Kidney capillary endothelial cell (primary cell): ENCODE measurements around the gene KDM8.
A peak's percentile ranks its signal among the peaks of the same experiment; 100 is the strongest.

ENCODE experiments used
- DNase-seq: peaks from one replicate; pipeline ENCODE4 v3.0.0-alpha.2; 2018; ENCODE audit warnings: low spot score

Gene KDM8

DNA sequence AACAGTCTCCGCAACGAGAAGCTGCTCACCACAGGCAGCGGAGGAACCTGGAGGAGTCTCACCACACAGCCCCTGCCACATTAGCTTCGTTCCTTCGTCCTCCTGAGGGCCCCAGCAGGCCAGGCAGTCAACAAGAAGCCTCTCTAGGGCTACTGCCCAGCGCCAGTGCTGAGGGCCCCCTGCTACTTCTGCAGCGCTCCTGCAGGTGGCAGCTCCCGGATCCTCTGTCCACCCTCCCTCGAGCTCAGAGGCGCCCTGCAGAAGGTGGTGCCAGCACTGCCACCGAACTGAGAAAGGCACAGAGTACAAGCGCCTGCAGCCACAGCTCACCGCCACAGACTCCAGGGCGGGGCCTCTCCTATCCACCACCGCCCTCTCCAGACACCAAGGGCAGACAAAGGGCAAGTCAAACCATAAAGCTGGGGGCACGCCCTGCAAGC is 27.3 kb downstream of the KDM8 start:
- no peak for DNase-seq

DNA sequence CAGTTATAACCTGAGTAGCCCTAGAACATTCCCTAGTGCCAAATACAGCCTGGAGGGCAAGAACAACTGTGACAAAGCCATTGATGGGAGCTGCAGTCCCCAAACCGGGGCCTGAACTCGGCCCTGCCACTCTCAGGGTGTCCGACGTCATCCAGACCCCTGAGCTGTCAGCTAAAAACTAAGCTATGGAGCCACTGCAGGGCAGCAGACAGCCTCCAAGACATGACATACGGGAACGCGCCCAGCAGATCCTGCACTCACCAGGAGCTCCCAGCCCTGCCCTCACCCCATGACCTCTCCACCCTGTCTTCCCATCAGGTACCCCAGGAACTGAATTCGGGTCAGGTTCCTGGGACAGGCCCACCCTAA is 28.4 kb downstream of the KDM8 start:
- no peak for DNase-seq

DNA sequence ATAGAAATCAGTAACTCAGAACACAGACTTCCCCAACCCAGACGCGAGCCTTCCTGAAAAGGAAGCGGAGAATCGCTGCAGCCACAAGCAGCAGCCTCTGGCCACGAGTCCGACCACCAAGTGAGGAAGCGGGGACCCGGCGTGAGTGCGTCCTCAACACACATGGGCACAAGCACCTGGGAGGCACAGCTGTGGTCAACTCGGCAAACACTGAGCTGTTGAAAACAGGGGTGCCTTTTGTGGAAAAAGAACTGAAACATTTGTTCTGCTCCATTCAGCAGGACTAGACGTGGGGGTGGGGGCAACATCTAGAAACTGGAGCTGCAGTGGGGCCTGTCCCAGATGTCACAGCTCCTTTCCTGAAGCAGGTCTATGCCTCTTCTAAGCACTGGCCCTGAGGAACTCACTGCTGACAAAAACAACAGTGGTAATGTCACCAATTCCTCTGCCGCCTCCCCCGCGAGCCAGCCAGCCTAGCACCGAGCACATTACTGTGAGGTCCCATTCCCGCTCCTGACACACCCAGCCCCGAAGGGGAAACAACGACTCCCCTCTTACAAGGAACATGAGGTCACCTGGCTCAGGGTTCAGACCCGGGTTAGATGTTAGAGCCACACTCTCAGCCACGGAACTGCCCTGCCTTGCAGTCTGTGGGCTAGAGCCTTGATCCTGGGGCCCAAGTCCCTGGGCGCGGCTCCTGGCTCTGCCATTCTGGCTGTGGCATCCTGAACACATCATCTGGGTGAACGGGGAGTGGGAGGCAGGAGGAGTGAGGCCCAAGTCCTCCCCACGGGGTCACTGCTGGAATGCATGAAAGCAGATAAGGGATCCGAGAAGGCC is 29.0 kb downstream of the KDM8 start:
- DNase-seq = no peak

DNA sequence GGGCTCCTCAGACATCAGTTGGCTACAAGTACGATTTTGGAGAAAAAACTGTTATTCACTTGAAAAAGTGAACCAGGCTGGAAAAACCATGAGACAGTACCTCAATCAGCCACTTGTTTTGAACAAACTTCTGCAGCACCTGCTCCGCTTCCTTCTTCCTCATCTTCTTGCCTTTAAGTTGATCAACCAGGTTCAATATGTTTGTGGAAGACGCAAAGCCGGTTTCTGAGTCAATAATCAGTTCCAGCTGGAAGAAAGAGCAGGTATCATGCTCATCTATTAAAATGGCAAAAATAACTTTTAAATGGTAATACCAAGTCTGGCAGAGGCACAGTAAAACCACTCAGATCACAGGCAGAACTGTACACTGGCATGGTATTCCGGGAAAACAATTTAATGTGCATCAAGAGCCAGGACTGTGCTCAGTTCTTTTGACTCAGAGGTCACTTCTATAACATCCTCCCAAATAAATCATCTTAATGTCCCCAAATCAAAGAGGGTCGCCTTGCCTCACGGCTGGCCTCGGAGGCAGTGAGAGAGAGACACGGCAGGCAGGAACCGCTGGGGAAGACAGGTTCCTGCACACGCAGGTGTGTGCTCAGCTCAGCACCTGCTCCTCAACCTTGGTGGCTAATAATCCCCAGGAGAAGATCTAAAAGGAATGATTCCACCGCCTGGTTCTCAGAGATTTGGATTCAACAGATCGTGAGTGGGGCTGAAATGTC is 29.7 kb downstream of the KDM8 start:
- DNase-seq = no peak

DNA sequence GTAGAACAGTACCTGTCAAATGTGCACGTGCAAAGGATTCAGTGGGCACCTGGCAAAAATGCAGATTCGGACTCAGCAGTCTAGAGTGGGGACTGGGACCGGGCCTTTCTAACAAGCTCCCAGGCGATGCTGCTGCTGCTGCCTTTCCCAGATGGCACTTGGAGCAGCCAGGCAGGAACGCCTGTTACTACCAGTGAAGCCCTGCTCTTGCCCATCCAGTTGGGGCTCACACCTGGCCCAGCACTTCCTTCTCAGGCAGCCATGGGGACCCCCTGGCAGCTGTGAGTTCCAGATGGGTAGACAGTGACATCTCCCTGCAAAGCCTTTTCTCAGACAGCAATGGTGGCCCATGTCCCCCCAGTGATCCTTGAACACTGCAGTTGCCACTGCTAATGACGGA is 30.4 kb downstream of the KDM8 start:
- DNase-seq = no peak

DNA sequence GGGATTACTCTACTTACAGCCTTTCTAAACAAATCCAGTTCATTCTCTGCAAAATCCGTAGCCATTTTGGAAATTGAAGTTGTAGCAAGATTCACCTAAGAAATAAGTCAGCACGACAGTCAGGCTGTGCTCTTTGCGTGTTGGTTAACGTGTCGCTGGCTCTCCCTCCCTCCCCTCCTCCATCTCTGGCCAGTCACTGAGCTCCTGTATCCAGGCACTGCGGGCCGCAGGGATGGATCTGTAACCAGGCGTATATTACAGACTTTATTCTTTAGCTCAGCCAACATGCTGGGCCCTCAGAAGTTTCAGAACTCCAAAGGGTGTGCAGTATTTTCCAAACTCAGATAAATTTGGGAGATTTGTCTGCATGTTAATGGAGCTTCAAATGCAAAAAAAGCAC is 30.8 kb downstream of the KDM8 start:
- DNase-seq = no peak

DNA sequence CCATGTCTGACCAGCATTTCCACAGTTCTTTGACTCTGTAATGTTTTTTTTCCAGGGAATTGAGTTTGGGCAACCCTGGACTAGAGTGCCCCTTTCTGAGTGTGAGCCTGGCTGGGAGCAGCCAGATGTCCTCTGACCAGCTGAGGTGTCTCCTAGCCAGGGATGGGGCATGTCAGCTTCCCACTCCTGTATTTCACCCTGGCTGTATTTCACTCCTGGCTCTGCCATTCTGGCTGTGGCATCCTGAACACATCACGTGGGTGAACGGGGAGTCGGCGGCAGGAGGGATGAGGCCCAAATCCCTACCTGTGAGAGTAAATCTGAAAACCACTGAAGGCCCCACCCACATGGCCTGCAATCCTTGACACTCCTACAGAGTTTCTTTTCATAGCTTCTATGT is 31.3 kb downstream of the KDM8 start:
- no peak for DNase-seq

DNA sequence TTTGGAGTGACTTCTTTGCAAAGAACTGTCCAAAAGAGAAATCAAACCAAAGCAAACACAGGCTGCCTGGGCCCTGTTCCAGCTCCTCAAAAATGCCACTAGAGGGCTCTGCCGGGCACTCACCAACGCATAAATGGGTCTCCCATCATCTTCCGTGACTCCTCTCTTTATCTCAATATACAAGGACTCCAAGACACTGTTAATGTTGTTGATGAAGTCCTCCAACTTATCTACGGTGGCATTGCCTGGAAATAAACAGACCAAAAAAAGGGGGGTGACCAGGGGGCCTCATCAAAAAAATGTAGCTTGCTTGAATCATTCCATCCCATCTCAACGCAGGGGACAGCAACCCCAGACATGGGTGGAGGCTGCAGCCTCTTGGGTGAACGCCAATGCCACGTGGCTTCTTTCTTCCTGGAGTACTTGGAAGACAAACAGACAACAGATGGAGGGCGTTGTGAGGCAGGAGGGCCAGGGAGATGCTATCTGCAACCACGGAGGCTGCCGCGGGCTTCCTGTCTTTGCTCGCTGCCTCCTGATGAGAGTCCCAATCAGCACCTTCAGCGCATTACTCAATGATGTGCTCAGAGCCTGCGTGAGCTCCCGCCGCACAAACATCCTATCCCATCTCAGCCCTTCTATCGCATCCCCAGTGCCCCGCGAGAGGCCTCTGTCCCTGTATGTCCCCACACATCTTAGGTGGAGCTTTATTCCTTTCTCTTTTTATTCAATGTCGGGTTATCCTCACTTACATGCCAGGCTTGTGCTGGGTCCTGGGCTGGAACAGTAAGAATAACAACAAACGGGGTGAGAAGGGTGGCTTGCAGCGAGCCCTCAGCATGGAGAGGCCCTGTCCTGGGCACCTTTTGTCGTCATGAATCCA is 32.0 kb downstream of the KDM8 start:
- DNase-seq = peak; percentile 93

DNA sequence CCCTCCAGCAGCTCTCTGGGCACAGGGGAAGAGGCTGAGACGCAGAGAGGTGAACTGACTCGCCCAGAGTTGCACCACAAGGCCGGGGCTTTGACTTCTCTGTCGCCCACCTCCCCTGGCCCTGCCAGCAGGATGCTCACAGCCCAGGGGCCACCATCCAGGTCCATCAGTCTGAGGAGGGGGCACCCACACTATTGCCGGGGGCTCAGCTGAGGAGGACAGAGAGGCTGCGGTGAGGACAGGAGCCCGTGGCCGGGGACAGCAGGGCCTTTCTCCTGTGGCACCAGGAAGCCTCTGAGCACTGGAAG is 32.6 kb downstream of the KDM8 start:
- DNase-seq = no peak

DNA sequence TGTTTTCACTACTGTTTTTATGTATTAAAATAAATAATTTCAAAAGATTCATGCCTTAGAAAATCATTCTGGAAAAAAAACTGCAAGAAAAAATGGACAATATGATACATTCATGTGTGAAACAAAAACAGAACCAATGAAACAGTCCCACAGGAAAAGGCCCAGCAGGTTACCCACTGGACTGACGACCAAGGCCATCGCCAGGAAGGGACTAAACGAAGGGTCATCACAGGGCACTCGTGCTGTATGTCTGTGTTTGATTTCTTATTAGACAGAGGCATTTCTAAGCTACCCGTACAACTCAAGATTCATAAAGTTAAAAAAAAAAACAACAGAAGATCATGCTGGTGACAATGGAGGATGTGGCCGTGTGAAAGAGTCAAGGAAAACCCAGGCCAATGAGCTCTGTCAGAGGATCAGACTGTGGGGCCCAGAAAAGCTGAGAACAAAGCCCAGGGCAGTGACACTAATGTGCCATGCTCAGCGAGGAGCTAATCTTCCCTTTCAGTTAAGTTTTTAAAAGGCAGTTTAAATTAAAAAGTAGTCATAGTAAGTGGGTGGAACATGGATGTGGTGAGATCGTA is 33.4 kb downstream of the KDM8 start:
- no peak for DNase-seq

DNA sequence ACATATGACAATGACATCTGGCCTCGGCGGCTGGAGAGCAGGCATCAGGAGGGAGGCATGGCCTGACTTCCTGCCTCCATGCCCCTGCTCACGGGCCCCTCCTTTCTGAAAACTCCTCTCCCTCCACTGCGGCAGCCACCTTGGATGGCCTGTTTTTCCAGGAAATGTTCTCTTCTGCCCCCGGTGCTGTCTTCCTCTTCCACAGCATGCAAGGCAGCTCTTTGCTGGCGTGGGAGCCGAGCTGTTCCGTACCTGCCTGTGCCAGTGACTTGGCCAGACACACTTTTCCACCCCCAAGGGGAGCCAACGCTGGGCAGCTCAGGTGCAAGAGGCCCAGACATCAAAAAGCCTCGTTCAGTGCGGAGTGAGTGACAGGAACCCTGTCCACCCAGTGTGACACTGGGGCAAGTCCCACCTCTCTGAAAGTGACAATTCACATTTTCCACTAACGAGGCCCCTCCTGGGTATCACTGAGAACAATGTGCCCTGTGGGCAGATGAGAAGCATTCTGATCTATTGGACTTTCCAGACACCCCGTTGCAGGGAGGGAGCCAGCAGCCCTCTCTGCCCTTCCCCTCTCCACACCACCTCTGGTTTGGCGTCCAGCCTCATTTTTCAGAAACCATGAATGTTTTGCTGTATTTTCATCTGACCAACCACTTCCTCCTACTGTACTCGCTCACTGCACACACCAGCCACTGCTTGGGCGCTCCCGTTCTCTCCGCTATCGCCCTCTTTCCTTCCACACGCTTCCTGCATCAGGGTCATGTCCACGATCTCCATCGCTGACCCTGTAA is 34.1 kb downstream of the KDM8 start:
- no peak for DNase-seq

DNA sequence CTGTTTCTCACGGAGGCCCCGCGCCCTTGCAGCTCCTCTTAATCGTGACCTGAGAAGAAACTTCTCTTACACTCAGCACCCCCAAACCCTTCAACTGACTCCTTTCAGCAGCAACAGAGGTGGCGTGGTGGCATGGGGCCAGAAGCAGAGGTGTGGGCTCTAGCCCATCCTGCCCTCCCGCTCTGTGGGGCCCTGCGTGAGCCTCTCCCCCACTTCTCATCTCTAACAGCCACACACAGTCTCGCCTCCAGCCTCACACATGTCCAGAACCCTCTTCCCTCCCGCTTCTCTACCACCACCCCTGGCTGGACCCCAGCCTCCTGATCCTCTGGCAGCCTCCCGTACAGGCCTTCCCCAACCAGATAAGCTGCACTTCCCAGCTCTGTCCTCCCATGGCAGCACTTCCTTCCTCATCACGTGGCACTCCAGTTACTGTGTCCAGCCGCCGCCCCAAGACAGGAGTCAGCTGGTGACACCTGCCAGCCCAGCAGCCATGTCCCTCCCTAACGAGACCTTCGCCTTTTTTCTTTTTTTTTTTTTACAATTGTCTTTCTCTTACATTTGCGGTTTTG is 34.8 kb downstream of the KDM8 start:
- no peak for DNase-seq

DNA sequence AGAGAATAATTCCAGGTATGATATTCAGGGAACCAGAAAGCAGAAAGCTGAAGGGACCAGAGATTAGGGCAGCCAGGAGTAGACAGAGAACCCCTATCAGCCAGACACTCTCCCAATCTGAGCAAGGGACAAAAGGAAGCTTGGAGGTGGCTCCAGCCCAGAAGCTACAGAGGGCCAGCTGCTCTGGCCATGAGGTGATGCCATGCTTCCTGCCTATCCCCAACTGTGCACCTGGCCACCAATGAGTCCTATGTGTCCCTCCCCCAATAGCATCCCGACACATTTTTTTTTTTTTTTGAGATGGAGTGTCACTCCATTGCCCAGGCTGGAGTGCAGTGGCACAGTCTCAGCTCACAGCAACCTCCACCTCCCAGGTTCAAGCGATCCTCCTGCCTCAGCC is 35.3 kb downstream of the KDM8 start:
- no peak for DNase-seq

DNA sequence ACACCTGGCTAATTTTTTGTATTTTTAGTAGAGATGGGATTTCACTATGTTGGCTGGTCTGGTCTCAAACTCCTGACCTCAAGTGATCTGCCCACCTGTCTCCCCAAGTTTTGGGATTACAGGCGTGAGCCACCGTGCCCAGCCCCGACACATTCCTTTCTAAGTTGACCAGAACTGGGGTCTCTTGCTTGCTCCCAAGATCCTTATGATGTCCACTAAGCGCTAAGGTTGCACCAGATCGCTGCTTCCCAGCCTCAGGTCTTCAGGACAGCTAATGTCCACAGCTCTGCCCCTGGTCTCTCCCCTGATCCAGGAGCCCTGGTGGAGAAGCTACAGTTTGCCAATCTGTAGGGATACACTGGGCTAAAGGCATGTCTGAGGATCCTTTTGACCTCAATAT is 35.7 kb downstream of the KDM8 start:
- no peak for DNase-seq

DNA sequence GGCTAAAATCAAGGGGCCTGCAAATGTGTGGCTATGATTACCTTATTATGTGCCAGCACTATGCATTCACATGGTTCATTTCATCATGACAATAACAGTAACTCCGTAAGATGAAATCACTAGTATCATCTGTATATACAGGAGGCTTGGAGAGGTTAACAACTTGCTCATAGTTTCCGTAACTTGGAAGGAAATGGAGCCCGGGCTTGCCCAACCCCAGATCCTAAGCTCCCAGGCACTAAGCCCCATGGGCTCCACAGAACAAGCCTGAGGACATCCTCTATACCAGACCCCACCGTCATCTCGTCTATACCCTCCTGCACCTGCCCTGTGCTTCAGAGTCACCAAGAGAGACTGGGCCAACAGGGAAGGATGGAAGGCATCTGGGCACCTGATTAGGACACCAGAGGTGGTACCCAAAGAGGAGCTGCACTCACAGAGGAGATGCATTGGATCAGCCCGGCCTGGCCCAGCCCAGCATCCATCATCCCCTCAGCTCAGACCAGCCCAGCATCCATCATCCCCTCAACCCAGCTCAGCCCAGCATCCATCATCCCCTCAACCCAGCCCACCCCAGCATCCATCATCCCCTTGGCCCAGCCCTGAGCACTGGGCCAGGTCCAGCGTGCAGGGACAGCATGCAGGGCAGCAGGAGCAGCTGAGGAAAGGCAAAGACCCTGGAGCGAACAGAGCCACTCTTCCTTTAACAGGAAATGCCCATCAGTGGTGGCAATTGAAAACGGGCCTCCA is 36.8 kb downstream of the KDM8 start:
- DNase-seq = no peak

DNA sequence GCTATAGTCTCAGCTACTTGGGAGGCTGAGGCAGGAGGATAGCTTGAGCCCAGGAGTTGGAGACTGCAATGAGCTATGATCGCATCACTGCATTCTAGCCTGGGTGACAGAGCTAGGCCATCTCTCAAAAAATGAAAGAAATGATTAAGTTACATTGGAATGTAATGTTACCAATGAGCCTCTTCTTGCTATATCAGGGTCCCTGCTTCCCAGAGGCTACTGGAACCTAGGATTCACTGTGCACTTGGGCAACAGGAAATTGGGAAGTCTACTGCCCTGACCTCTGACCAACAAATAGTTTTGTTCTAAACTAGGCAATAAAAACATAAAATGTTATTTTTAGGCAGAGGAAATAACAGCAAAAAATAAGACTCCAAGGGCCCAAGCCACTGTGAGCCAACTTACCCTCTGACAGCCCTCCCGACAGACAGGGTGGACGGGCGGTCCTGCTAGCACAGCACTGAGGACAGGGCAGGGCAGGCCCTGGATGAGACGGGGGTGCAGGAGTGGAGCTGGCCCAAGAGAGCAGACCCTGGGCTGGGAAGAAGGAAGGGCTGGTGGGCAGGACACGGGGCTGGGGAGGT is 37.7 kb downstream of the KDM8 start:
- peak; percentile 94 for DNase-seq

DNA sequence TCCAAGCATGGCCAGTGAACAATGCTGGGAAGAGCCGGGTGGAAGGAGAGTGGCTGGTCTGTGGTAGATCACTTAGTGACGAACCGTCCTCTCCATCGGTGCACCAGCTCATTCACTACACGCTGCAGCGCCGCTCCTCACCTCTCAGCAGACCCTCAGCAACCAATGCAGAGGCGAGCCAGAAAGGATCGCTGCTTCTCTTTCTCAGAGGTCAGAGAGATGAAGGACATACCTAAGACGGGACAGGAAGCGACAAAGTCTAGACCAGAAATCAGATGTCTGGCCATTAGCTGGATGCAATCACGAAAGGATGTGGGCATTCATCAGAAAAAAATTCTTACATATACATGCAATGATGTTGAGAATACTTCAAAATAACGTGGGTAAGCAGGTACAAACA is 38.3 kb downstream of the KDM8 start:
- peak; percentile 97 for DNase-seq

DNA sequence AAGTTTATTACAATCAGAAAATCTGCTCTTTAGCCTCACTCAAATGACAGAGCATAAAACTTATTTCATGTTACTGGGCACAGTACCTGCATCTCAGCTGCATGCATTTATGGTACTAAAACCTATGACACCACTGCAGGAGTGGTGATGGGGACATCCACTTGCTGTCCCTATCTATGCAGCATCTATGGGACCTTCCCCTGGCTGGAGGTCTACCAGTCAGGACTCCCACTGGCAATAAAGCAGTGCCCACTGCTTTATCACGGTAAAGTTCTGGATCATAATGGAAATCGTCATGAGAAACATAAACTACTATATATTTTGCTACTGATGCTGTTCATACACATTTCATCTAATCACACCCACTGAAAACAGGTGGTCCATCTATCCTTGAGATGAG is 39.1 kb downstream of the KDM8 start:
- DNase-seq = no peak

DNA sequence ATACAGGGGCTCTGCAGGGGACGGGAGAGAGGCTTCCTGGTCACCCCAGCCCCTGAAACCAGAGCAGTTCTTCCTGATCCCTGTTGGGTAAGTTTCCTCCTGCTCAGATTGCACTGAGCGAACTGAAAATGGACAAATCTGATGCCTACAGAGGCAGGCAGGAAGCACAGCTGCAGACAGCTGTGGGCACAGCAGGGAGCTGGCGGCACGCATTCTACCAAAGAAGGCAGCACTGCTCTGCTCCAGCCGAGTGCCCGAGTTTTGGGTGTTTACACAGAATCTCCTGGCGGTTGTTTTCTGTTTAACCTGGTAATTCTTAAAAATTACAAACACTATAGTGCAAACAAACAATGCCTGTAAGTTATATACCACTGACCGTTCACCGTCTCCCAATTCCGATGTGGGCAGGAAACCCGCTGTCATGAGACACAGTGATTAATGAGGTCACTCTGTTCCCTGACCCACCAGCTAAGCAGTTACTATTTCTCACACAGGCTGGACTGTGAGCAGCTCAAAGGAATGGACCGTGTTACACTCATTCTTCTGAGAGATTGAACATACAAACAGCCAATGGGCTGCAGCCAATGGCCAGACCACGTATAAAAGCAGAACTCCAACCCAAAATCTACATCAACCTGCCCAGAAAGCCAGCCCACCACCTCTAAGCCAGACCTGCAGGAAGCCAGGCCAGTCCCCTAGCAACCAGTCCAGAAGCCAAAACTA is 39.7 kb downstream of the KDM8 start:
- DNase-seq = peak; percentile 97
